NOMO-1 (cell line): ENCODE data around the gene MARCHF10.
"Not testable (repeated sequence)": the region's sequence is repeated elsewhere in the genome, so short reads cannot be mapped to it uniquely, and the experiment has no call there.

Source experiments
- DNase-seq, 2 experiments: peaks; one replicate each; lab custom pipeline; 2025; ENCODE audit not compliant: unreplicated experiment in 2 of 2; lab: John Stamatoyannopoulos, UW

Gene MARCHF10

GRCh38 chr17:62807812-62808575, at the start of gene MARCHF10:
TSS of gene MARCHF10 (minus strand) at chr17:62808314. CDS start at chr17:62801735, 6,579 bp downstream.
- no peak for DNase-seq

GRCh38 chr17:62857526-62857925, 49.4 kb upstream of the MARCHF10 start:
- no peak for DNase-seq

GRCh38 chr17:62856594-62856993, 48.5 kb upstream of the MARCHF10 start:
- no peak for DNase-seq

- no peak for DNase-seq
These were observed 47.0 kb upstream of the MARCHF10 start for GRCh38 chr17:62855156-62855555.

GRCh38 chr17:62854098-62854680, 46.1 kb upstream of the MARCHF10 start:
- no peak for DNase-seq

- DNase-seq: no peak
These were observed 44.1 kb upstream of the MARCHF10 start for GRCh38 chr17:62852195-62852594.

GRCh38 chr17:62849591-62850415, 41.7 kb upstream of the MARCHF10 start:
- not testable (repeated sequence) for DNase-seq

GRCh38 chr17:62848334-62848733, 40.2 kb upstream of the MARCHF10 start:
- no peak for DNase-seq

- DNase-seq: no peak
These were observed 39.3 kb upstream of the MARCHF10 start for GRCh38 chr17:62847426-62847825.

- no peak for DNase-seq
These were observed 32.8 kb upstream of the MARCHF10 start for GRCh38 chr17:62840871-62841270.

GRCh38 chr17:62833816-62834215, 25.7 kb upstream of the MARCHF10 start:
- DNase-seq: not testable (repeated sequence)

- DNase-seq: no peak
These were observed 24.3 kb upstream of the MARCHF10 start for GRCh38 chr17:62832405-62832804.

GRCh38 chr17:62831066-62831465, 23.0 kb upstream of the MARCHF10 start:
- DNase-seq: peak; percentile 65 to 72

- DNase-seq: peak; percentile 69 to 93
These were observed 19.8 kb upstream of the MARCHF10 start for GRCh38 chr17:62827746-62828485.

GRCh38 chr17:62826956-62827355, 18.8 kb upstream of the MARCHF10 start:
- no peak for DNase-seq

- no peak for DNase-seq
These were observed 17.1 kb upstream of the MARCHF10 start for GRCh38 chr17:62825182-62825581.

- peak; percentile 52 to 88 for DNase-seq
These were observed 16.4 kb upstream of the MARCHF10 start for GRCh38 chr17:62824290-62825131.

- DNase-seq: no peak
These were observed 15.2 kb upstream of the MARCHF10 start for GRCh38 chr17:62823111-62823893.
